Measurements from ENCODE around the gene IL17A.

IL17A gene

DNA sequence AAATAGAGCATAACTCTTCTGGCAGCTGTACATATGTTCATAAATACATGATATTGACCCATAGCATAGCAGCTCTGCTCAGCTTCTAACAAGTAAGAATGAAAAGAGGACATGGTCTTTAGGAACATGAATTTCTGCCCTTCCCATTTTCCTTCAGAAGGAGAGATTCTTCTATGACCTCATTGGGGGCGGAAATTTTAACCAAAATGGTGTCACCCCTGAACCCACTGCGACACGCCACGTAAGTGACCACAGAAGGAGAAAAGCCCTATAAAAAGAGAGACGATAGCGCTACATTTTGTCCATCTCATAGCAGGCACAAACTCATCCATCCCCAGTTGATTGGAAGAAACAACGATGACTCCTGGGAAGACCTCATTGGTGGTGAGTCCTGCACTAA is at the start of gene IL17A:
Gene IL17A, plus strand, starts transcription at position 301 of the 400 bp plus-strand sequence. Its CDS starts 57 bp downstream, at position 358.
- no peak for DNase-seq

- no peak for DNase-seq
Observed at GRCh38 chr6:52136934-52137467, 49.2 kb upstream of the IL17A start.

GRCh38 chr6:52138284-52138683 is 47.9 kb upstream of the IL17A start:
- DNase-seq, result no peak

DNA sequence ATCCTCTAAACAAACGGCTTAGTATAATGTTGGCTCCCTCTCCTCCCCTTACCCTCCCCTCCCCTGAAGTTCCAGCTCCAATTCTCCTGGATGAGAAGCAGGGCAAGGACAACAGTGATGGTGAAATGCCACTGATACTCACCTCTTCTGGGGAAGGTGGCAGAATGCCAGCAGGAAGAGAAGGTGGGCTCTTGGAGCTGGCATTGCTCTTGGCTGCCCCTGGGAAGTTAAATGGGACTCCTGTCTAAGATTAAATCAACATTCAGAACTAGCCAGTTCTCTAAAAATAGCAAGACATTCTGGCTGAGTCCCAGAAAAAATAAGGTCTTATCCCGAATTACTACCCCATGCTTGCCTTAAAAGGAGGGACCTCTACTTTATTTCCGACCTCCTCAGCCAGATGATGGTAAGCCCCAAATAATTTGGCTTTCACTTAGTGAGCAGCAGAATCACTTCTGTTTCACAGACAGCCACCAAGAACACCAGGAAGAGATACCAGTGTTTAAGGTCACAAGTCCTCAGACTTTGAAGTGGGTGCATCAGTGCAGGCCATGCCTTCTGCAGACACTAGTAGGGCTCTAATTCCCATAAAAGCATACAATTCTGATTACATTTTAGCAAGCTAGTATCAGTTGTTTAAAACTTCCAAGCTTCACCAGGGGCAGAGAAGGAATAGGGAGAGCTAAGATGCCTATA is 46.0 kb upstream of the IL17A start:
- no peak for DNase-seq

GRCh38 chr6:52141596-52141995 is 44.6 kb upstream of the IL17A start:
- no peak for DNase-seq

DNA sequence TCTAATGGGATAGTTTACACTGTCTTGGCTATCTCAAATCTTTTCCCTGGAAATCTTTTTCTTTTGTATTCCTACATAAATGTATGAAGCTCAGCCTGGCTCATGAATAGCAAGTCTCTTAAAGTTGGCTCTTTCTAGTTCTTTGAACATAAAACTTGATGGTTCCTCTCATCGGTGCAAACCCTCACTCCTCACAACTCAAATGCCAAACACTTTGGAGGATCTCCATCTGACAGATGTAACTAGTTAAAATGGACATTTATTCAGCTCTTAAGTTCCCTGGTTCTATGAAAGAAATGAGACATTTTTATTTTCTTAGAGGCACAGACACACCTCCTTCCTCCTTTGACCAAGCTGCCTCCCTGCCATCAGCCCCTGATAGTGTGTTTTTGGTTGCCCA is 43.6 kb upstream of the IL17A start:
- DNase-seq, result no peak

DNA sequence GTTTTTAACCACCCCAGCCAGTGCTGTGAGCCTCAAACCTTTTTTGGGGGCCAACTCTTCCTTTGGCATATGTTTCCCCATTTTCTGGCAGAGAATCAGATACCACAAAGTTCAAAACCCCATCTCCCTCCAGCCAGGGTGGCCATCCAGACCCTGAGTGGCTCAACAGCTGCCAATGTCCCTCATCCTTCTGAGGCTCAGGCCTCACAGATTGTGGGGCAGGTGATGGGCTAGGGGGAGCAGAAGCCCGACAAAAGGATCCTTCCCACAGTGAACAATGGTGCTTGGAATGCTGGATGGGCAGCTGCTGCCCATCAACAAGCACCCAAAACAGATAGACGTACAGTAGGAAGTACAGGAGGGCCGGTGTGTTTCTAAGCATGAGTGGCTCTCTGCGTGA is 42.6 kb upstream of the IL17A start:
- DNase-seq, result no peak

DNA sequence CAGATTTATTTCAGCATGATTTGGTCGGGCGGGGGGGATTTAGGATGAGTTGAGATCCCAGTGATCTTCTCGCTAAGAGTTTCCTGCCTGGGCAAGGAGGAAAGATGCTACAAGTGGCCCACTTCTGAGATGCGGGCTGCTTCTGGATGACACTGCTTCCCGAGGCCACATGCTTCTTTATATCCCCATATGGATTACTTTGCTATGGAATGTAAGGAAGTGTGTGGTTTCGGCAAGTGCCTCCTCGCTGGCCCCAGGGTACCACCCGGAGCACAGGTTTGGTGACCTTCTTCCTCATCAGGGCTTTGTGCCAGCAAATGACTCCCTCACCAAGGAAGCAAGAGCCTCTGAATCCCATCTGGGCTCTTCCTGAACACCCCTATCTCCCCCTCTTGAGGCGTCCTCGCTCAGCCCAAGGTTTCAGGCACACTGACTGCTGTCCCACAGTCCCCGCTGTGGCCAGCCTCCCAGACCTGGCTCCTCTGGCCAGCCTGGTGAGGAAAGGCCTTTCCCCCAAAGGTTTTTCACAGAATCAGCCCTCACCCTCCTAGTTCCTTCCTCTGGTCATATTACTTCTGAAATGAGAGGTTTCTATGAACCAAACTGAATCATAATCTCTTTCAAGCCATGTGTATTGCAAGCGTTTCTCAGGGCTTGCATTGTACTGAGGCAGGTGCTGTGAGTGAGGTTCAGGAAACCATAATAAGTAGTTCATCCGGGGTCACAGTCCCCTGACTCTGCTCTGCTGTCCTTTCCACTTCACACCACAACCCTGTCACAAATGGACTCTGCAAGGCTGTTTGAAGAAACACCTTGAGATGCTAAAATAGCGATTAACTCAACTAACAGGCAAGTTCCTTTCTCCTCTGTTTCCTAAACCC is 41.7 kb upstream of the IL17A start:
- no peak for DNase-seq

- no peak for DNase-seq
Observed at GRCh38 chr6:52146851-52147445, 39.2 kb upstream of the IL17A start.

DNA sequence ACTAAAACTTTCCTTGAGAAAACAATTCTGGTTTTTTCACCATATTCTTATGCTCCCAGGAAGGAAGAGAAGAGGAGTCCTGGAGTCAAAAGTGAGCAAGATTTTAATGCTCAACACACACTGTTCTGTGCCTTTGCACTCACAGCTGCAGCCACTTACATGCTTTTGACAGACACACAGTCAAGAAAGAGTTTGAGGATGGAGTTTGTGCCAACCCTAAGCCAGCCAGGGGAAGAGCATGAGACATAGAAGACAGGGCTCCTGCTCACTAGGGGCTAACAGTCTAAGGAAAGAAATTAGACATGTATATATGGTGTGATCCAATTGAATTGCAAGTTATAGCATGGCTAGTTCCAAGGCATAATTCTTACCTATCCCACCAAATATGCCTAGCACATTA is 37.1 kb upstream of the IL17A start:
- DNase-seq, result no peak

- DNase-seq, result no peak
Observed at GRCh38 chr6:52149949-52150348, 36.2 kb upstream of the IL17A start.

DNA sequence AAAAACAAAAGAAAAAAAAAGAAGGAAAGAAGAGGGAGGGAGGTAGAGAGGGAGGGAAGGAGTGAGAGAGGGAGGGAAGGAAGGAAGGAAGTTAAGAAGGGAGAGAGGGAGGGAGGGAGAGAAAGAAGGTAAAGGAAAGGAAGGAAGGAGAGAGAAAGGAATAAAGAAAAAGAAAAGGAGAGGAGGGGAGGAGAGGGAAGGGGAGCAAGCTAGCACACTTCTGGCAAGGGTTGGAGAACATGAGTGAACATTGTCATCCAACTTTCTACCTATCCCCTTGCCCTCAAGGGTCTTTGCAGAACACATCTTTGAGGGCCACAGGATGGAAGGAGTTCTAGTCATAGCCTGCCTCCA is 34.1 kb upstream of the IL17A start:
- no peak for DNase-seq

DNA sequence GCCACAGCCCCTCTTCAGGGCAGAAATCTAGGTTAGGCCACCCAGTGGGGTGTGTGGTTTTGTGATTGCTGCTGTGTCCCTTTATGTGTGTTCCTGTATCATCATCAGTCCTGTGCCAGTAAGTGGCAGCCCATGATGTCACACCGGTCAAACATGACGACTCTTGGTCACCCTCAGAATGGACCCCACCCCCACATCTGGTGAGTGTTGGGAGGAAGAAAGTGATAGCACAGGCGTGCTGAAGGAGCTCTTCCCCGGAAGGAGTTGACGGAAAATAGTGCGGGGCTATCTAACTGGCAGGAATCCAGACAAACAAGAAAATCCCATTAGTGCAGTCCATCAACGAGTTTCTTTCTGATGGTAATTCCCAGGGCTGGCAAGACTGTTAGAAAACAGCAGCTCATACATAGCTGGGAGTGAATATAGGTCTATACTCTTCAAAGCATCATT is 33.4 kb upstream of the IL17A start:
- no peak for DNase-seq

- no peak for DNase-seq
Observed at GRCh38 chr6:52154381-52154780, 31.8 kb upstream of the IL17A start.

- no peak for DNase-seq
Observed at GRCh38 chr6:52155791-52156576, 30.2 kb upstream of the IL17A start.

- no peak for DNase-seq
Observed at GRCh38 chr6:52157301-52157941, 28.8 kb upstream of the IL17A start.

DNA sequence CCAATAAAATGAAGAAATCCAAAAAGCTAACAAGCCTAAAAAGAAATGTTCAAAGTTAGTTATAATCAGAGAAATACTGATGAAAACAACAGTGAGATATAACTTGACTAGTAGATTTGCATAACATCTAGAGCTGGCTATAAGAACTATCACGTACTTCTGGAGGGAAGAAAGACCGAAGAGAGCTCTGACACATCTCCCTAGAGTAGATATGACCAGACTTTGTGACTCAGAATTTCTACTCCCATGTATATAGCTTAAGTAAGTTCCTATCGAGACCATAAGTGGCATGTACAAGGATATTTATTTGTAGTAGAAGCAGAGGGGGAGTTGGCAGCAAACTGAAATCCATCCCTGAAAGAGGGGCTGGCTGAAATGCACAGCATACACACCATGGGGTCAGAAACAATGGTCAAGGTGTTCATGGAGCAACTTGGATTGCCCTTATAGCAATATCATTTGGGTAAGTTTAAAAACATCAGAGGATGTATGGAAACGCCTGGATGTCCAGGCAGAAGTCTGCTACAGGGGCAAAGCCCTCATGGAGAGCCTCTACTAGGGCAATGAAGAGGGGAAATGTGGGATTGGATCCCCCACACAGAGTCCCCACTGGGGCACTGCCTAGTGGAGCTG is 25.6 kb upstream of the IL17A start:
- DNase-seq, result no peak

GRCh38 chr6:52161689-52162438 is 24.3 kb upstream of the IL17A start:
- no peak for DNase-seq

- no peak for DNase-seq
Observed at GRCh38 chr6:52162940-52163908, 23.0 kb upstream of the IL17A start.

Data from cortex of kidney (tissue), 1 donor.